Measurements from ENCODE around the gene PCNX4.

The PCNX4 gene

DNA sequence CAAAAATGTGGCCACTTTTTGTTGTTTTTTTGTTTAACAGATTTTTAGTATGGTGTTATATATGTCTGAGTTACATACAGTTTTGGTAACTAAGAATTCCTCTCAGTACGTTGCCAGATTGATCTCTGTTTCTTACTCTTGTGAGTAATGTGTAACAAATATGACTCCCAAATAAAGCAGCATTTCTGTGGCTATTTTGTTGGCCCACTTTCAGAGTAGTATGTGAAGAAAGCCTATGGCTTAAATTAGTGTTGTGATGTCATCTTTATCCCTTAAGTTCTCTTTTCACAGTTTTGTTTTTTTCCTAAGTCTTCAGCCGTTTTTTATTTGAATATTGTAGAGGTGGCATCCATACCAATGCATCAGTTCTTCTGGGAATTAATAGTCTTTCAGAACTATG, 10.7 kb downstream of the PCNX4 start:
- DNase-seq, result no peak

DNA sequence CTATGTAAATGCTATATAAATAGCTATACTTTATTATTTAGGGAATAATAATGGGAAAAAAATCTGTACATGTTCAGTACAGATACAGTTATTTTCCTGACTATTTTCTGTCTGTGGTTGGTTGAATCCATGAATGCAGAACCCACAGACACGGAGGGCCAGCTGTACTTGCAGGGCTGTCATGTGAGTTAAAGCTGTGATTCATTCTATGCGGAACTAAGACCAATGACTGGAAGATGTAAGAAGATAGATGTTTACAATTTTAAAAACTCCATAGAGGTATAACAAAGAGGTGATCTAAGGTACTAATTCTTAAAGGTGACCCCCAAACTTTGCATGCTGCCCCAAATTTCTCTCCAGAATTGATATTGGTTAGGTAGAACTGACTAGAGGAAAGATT, 14.6 kb downstream of the PCNX4 start:
- peak; percentile 29 for DNase-seq

DNA sequence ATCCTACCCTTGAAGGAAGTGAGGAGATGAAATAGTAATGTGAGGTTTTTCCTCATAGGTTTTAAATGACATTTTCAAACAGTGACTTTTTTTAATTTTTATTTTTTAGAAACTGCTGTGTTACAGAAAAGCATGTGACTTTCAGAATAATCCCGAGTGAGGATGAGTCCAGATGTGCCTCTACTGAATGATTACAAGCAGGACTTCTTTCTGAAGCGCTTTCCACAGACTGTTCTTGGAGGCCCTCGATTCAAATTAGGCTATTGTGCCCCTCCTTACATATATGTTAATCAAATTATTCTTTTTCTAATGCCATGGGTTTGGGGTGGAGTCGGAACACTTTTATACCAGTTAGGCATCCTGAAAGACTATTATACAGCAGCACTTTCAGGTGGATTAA, 15.8 kb downstream of the PCNX4 start:
- no peak for DNase-seq

GRCh38 chr14:60111732-60112131, 20.0 kb downstream of the PCNX4 start:
- no peak for DNase-seq

DNA sequence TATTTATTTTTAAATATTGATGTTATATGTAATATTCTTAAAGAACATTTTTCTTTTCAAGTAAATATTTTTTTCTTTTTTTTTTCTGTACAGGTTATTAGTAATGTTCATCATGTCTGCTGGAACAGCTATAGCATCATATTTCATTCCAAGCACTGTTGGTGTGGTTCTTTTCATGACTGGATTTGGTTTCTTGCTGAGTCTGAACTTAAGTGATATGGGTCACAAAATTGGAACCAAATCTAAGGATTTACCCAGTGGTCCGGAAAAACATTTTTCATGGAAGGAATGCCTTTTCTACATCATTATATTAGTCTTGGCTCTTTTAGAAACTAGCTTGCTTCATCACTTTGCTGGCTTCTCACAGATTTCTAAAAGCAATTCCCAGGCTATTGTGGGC, 23.2 kb downstream of the PCNX4 start:
- no peak for DNase-seq

GRCh38 chr14:60116181-60116580, 24.5 kb downstream of the PCNX4 start:
- no peak for DNase-seq

- no peak for DNase-seq
These were observed 34.2 kb downstream of the PCNX4 start for GRCh38 chr14:60125918-60126317.

- DNase-seq, result no peak
These were observed 41.8 kb downstream of the PCNX4 start for GRCh38 chr14:60133487-60133886.

- DNase-seq, result no peak
These were observed 43.0 kb downstream of the PCNX4 start for GRCh38 chr14:60134702-60135101.

DNA sequence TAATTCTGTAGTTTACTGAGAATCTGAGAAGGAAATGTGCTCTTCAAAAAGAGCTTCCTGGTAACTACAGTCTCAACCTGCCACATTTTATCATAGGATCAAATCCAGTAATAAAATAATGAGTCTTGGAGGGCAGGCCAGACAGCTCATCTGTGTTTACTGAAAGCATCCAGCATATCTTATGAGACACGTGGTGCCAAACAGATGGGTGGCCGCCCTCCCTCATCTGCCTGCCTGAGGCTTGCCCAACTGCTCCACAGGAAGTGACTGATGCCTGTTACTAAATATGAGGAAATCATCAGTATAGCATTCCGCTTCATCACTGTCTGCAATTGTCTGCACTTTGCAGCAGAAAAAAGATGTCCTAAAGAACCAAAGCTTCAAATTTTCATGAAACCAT, 60.0 kb downstream of the PCNX4 start:
- peak; percentile 84 for DNase-seq

GRCh38 chr14:60153991-60154390, 62.3 kb downstream of the PCNX4 start:
- DNase-seq, result no peak

DNA sequence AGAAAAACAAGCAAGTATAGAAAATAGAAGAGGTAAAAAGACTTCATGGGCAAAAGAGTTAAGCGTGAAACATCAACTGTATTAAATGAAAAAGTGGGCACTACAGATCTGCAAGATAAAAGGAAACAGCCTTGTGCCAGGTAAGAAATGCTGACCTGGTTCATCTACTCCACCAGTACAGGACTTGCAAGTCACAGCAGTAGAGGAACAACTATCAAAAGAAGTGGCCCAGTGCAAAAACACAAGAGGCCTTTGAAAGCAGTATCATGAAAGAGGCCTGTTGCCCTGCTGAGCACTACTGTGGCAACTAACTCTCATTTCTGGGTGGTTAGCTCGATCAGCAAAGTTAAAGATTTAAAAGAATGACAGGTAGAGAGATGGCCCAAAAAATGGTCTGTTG, 62.9 kb downstream of the PCNX4 start:
- no peak for DNase-seq

GRCh38 chr14:60160422-60160821, 68.7 kb downstream of the PCNX4 start:
- no peak for DNase-seq

GRCh38 chr14:60161196-60162107, 69.7 kb downstream of the PCNX4 start:
- DNase-seq, result no peak

DNA sequence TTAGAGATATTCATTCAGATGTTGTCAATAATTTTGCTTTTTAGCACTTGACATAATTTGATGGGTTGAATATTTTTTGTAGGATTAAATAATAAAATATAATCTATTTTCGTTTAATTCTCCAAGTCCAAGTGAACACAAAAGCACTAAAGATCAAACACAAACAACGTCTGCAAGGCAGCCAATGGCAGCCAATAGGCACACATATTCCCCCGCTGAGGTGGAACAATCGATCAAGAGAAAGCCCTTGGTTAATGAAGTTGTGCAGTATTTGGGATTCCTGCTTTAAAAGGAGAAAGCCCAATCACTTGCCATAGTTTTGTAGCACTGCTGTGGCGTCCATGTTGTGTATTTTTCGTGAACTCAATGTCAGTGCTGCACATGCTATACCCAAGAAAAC, 72.0 kb downstream of the PCNX4 start:
- DNase-seq, result no peak

- no peak for DNase-seq
These were observed 72.6 kb downstream of the PCNX4 start for GRCh38 chr14:60164404-60164711.

DNA sequence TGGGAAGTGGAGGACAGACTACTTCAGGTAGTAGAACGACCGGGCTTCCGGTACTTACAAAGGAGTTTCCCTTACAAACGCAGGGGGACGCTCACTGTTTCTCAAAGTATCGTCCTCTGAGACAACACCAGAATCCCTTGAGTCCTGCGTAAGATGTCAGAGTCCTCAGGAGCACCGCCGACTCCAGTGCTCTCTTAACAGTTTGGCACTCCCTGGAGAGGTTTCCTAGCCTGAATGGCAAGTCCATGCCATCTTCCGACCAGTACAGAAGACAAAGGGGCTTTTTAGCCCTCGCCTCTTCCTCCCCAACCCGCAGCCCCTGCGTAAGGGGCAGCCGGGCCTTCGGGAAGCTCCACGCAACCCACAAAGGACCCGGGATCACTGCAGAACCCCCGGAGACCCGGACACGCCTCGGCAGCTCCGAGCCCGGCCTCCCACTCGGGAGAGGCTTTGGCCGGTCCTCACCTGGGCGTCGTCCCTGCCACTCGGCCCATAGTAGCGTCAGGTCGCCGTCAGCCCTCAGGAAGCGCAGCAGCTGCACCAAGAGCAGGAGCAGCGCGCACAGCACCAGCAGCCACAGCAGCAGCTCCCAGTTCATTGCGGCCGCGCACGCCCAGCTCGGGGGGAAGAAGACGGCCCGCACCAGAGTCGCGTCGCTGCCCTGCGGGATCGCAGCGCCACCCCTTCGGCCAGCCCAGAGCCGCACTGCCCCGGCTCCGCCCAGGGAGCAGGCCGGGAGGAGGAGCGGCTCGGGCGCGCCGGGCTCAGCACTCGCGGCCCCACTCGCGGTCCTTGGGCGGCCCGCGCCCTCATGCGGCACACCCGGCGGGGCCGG, 73.2 kb downstream of the PCNX4 start, which contains the start of gene DHRS7:
Gene DHRS7 (minus strand): TSS at position 687 of the 835 bp plus-strand sequence. CDS start 89 bp downstream, at position 598.
- DNase-seq, result peak; percentile 77

DNA sequence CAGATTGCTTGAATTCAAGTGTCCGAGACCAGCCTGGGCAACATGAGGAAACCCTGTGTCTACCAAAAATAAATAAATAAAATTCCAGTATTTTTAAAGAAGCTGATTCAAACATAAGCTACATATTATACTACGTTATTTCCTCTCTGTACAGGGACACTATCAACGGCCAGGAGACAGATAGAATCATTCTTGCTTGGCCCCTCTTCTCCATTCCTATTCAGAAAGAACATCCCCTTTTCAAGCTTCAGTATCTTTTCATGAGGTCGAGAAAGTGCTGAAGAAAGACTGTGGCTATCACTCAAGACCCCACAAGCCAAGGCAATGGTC, 73.8 kb downstream of the PCNX4 start:
- DNase-seq, result no peak

DNA sequence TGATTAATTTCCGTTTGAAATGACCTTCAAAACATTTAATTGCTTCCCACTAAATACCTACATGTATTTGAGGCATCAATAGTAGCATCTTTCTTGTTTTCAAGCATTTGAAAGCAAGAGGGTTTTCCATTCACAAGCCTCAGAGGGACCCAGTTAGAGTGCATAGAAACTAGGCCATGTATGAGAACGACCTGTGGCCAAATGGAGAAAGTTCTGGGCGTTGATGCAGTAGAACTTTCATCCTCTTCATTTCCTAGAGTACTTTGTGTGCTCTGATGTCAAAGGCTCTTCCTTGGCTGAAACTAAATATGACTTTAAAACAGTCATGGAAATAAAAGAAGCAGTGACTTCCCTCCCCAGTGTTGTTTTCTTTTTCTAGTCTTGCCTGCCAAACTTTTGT, 74.4 kb downstream of the PCNX4 start:
- DNase-seq, result no peak

GRCh38 chr14:60169722-60170121, 78.0 kb downstream of the PCNX4 start:
- DNase-seq, result no peak

DNA sequence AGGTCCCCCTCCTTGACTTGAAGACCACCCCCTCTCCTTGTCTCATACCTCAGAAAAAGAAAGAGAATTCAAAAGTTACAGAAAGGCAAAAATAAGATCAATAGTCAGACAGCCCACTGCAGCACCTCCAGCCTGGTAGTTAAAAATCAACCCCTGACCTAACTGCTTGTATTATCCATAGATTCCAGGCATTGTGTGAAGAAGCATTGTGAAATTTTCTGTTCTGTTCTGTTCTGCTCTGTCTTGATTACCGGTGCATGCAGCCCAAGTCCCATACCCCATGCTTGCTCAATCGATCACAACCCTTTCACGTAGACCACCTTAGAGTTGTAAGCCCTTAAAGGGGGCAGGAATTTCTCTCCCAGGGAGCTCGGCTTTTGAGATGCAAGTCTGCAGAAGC, 79.2 kb downstream of the PCNX4 start:
- no peak for DNase-seq

GRCh38 chr14:60171690-60172089, 80.0 kb downstream of the PCNX4 start:
- DNase-seq, result no peak

- no peak for DNase-seq
These were observed 82.9 kb downstream of the PCNX4 start for GRCh38 chr14:60174352-60175254.

Data from kidney glomerular epithelial cell (primary cell).